ENCODE data around the gene ZNF771.

Gene ZNF771

DNA sequence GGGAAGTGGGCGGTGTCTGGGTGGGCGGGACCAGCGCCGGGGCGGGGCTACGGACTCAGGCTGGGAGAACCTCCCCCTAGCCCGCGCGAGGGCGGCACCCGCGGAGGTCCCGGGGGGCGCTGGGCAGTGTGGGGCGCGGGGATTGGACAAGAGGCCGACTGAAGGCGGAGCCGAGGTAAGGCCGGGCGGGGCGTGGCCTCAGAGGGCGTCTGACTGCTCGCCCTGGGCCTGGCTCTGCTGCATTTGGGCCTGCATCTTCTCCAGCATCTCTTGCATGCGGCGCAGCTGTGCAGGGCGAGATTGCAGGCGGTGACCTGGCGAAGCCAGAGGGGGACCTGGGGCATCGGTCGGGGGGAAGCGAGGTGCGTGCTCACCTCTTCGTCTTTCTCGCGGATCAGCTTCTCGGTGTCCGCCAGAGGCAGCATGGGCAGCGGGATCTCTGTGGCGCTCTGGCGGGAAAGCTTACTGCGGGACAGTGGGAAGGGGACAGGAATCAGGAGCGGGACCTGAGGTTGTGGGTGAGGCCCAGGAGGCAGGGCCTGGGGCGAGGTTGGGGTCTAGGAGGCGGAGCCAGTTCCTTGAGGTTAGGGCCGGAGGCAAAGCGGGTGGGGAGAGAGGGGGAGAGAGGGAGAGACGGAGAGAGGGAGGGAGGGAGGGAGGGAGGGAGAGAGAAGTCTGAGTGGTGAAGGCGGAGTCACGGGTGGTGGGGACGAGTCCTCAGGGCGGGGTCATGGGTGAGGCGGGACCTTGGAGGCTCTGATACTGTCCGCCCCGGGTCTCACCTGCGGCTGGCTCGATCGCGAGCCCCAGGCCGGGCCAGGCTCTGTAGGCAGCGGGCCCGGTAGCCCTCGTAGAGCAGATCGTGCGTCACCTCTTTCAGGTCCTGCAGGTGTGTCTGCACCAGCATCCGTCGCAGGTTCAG is 28.9 kb upstream of the ZNF771 start:
- peak overlapping the region in 1 of 2 experiments; percentile 96 for H3K14ac ChIP-seq (ENCODE audit: low read length in 2 of 2)
- H2AFZ ChIP-seq (ENCODE audit: low read depth, low read length), result peak overlapping the region; percentile 33
- H3K18ac ChIP-seq (ENCODE audit: low read depth in 1 of 2, low read length in 2 of 2), result peak overlapping the region; percentile 87
- DNase-seq, result peak; percentile 98
- H2BK15ac ChIP-seq (ENCODE audit: low read depth, poor library complexity, severe bottlenecking), result peak overlapping the region; percentile 45
- peak overlapping the region; percentile 71 to 97 for H3K4me3 ChIP-seq (ENCODE audit: insufficient read depth in 1 of 2, low read depth in 1 of 2, low read length in 2 of 2)
- peak overlapping the region; percentile 27 to 74 for H3K4ac ChIP-seq (ENCODE audit: low read depth in 1 of 2, low read length in 2 of 2)
- H2AK5ac ChIP-seq (ENCODE audit: low read length, severe bottlenecking), result no peak overlapping the region
- H3K27ac ChIP-seq (ENCODE audit: low read length, poor library complexity, severe bottlenecking), result peak overlapping the region; percentile 99
- H3K79me1 ChIP-seq (replicated peaks; ENCODE audit: low read length, poor library complexity, severe bottlenecking), result peaks cover 8% of the 10 kb centered on the region
- peak overlapping the region; percentile 77 for H3K4me2 ChIP-seq (ENCODE audit: low read length, poor library complexity, severe bottlenecking)
- peak overlapping the region; percentile 97 for H3K9ac ChIP-seq (ENCODE audit: low read length)
- H4K91ac ChIP-seq (ENCODE audit: low read length), result peak overlapping the region; percentile 79
- H3K36me3 ChIP-seq (ENCODE audit: control insufficient read depth in 1 of 2, insufficient read depth in 2 of 2, low read depth in 1 of 2, low read length in 2 of 2), result peaks cover 7% of the 10 kb centered on the region in 2 experiments
- peak overlapping the region in 1 of 2 experiments; percentile 33 for H2BK12ac ChIP-seq (ENCODE audit: low read length in 2 of 2)
- H3K4me1 ChIP-seq (ENCODE audit: control insufficient read depth, insufficient read depth, low read depth, low read length), result peaks cover 18% of the 10 kb centered on the region
- WGBS, result 2% methylated on average over 63 of the region's 67 CpGs
- peak overlapping the region in 1 of 2 experiments; percentile 75 for H3K23ac ChIP-seq (ENCODE audit: low read length in 2 of 2)
- H4K8ac ChIP-seq (ENCODE audit: low read length), result peak overlapping the region; percentile 63
- H2BK5ac ChIP-seq (ENCODE audit: low read depth, low read length, poor library complexity, severe bottlenecking), result no peak overlapping the region
- H3K9me3 ChIP-seq (ENCODE audit: control insufficient read depth, low read length), result no peaks in the 10 kb centered on the region
- no peak overlapping the region for H2BK120ac ChIP-seq (ENCODE audit: low read depth, low read length)
- H3K27me3 ChIP-seq (ENCODE audit: control insufficient read depth in 1 of 2, insufficient read depth in 1 of 2, low read length in 2 of 2), result no peaks in the 10 kb centered on the region

DNA sequence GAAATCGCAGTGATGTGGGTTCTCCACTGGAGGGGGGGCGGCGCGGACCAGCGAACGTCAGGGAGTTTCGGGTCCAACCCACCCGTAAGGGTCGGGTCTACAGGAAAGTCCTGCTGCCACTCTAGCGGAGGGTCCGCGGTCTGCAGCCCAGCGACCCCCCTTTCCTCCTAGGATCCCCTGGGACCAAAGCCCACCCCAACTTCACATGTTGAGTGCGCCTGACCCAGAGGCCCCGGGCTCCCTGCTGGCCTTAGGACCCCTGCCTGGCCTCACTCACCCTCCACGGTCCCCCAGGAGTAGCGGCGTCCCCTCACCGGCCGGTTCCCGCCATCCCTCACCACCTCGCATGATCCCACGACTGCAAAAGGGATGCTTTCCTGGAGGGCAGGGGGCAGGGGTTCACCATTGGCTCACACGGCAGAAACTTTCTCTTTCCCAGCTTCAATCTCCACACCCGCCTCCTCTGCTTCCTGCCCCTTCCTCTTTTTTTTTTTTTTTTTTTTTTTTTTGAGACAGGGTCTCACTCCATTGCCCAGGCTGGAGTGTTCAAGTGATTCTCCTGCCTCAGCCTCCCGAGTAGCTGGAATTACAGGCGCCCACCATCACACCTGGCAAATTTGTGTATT is 28.1 kb upstream of the ZNF771 start:
- Histone ChIP-seq H2AK5ac (ENCODE audit: low read length, severe bottlenecking) (no peak overlapping the region), H3K18ac (ENCODE audit: low read depth in 1 of 2, low read length in 2 of 2) (peak overlapping the region in 1 of 2 experiments; percentile 87), H3K4ac (ENCODE audit: low read depth in 1 of 2, low read length in 2 of 2) (peak overlapping the region; percentile 16 to 87), H2AFZ (ENCODE audit: low read depth, low read length) (no peak overlapping the region), H3K79me1 (replicated peaks; ENCODE audit: low read length, poor library complexity, severe bottlenecking) (peaks cover 8% of the 10 kb centered on the region), H3K9ac (ENCODE audit: low read length) (peak overlapping the region; percentile 93), H3K36me3 (ENCODE audit: control insufficient read depth in 1 of 2, insufficient read depth in 2 of 2, low read depth in 1 of 2, low read length in 2 of 2) (peaks cover 7% of the 10 kb centered on the region in 2 experiments), H3K14ac (ENCODE audit: low read length in 2 of 2) (peak overlapping the region in 1 of 2 experiments; percentile 96), H3K4me2 (ENCODE audit: low read length, poor library complexity, severe bottlenecking) (peak overlapping the region; percentile 77), H3K27ac (ENCODE audit: low read length, poor library complexity, severe bottlenecking) (peak overlapping the region; percentile 17), H3K23ac (ENCODE audit: low read length in 2 of 2) (peak overlapping the region in 1 of 2 experiments; percentile 75), H4K91ac (ENCODE audit: low read length) (peak overlapping the region; percentile 4), H3K9me3 (ENCODE audit: control insufficient read depth, low read length) (no peaks in the 10 kb centered on the region), H3K4me1 (ENCODE audit: control insufficient read depth, insufficient read depth, low read depth, low read length) (peaks cover 18% of the 10 kb centered on the region), H3K27me3 (ENCODE audit: control insufficient read depth in 1 of 2, insufficient read depth in 1 of 2, low read length in 2 of 2) (no peaks in the 10 kb centered on the region), H2BK12ac (ENCODE audit: low read length in 2 of 2) (peak overlapping the region in 1 of 2 experiments; percentile 33), H2BK5ac (ENCODE audit: low read depth, low read length, poor library complexity, severe bottlenecking) (no peak overlapping the region), H4K8ac (ENCODE audit: low read length) (peak overlapping the region; percentile 5), H3K4me3 (ENCODE audit: insufficient read depth in 1 of 2, low read depth in 1 of 2, low read length in 2 of 2) (peak overlapping the region; percentile 71 to 97), H2BK15ac (ENCODE audit: low read depth, poor library complexity, severe bottlenecking) (peak overlapping the region; percentile 45), H2BK120ac (ENCODE audit: low read depth, low read length) (no peak overlapping the region)
- no peak for DNase-seq
- WGBS, result 21% methylated on average over 27 of the region's 27 CpGs

DNA sequence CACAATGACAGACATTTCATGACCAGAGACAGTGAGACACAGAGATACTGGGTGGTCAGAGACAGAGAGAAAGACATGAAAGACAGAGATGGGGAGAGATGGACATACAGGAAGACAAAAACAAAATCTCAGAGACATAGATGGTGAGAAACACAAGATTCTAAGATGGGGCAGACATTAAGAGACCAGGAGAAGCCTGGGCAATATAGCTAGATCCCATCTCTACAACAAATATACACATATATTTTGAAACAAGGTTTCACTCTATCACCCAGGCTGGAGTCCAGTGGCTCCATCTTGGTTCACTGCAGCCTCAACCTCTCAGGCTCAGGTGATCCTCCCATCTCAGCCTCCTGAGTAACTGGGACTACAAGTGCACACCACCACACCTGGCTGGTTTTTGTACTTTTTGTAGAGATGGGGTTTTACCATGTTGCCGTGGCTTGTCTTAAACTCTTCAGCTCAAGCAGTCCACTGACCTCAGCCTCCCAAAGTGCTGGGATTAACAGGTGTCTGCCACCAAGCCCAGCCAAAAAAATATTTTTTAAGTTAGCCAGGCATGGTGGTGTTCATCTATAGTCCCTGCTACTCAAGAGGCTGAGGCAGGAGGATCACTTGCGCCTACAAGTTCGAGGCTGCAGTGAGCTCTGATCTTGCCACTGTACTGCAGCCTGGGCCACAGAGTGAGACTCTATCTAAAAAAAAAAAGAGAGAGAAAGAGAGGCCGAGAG is 27.2 kb upstream of the ZNF771 start:
- Histone ChIP-seq H2BK15ac (ENCODE audit: low read depth, poor library complexity, severe bottlenecking) (no peak overlapping the region), H2BK5ac (ENCODE audit: low read depth, low read length, poor library complexity, severe bottlenecking) (no peak overlapping the region), H3K4me1 (ENCODE audit: control insufficient read depth, insufficient read depth, low read depth, low read length) (peaks cover 18% of the 10 kb centered on the region), H3K9me3 (ENCODE audit: control insufficient read depth, low read length) (no peaks in the 10 kb centered on the region), H2BK12ac (ENCODE audit: low read length in 2 of 2) (no peak overlapping the region), H3K23ac (ENCODE audit: low read length in 2 of 2) (no peak overlapping the region), H2AFZ (ENCODE audit: low read depth, low read length) (no peak overlapping the region), H3K79me1 (replicated peaks; ENCODE audit: low read length, poor library complexity, severe bottlenecking) (peaks cover 8% of the 10 kb centered on the region), H3K36me3 (ENCODE audit: control insufficient read depth in 1 of 2, insufficient read depth in 2 of 2, low read depth in 1 of 2, low read length in 2 of 2) (peaks cover 7% of the 10 kb centered on the region in 2 experiments), H3K18ac (ENCODE audit: low read depth in 1 of 2, low read length in 2 of 2) (no peak overlapping the region), H4K91ac (ENCODE audit: low read length) (no peak overlapping the region), H3K4me3 (ENCODE audit: insufficient read depth in 1 of 2, low read depth in 1 of 2, low read length in 2 of 2) (no peak overlapping the region), H3K27ac (ENCODE audit: low read length, poor library complexity, severe bottlenecking) (no peak overlapping the region), H2BK120ac (ENCODE audit: low read depth, low read length) (no peak overlapping the region), H3K9ac (ENCODE audit: low read length) (no peak overlapping the region), H3K27me3 (ENCODE audit: control insufficient read depth in 1 of 2, insufficient read depth in 1 of 2, low read length in 2 of 2) (no peaks in the 10 kb centered on the region), H3K4me2 (ENCODE audit: low read length, poor library complexity, severe bottlenecking) (no peak overlapping the region), H4K8ac (ENCODE audit: low read length) (no peak overlapping the region), H2AK5ac (ENCODE audit: low read length, severe bottlenecking) (no peak overlapping the region), H3K14ac (ENCODE audit: low read length in 2 of 2) (no peak overlapping the region), H3K4ac (ENCODE audit: low read depth in 1 of 2, low read length in 2 of 2) (no peak overlapping the region)
- DNase-seq, result no peak
- WGBS, result 91% methylated on average over 4 of the region's 4 CpGs
